Measurements from ENCODE around the gene ARSI.

- TF ChIP-seq POLR2A (IDR thresholded peaks at IDR 0.05; ENCODE audit: low read depth, low read length), result no peak
- no peak for TF ChIP-seq POLR2AphosphoS5 (IDR thresholded peaks at IDR 0.05; ENCODE audit: low read depth, low read length)
Observed at GRCh38 chr5:150322202-150322601, 19.5 kb upstream of the ARSI start.

Data from GM12892 (cell line).